ENCODE data around the gene FBXO10. TPM values are rescaled to one million over a fixed set of nuclear protein-coding genes. Genes with fewer than 3 reads are reported as not detected.

The FBXO10 gene
- total RNA-seq, 1 experiment from 2014 or later = 5.3 TPM

DNA sequence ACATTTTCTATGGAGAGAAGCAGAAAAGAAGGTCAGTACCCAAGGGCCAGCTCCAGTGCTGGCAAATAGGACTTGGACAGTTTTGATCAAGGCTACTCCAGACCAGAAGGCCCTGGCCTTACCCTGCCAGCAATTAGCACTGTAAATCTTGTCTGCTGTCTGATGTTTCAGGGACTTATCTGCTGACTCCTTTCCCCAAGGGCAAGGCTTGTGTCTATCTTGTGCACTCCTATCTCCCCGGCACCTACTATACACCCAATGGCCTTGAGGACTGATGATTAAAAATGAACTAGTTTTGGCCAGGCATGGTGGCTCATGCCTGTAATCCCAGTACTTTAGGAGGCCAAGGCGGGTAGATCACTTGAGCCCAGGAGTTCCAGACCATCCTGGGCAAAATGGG, 53.2 kb downstream of the FBXO10 start:
- H3K4me2 ChIP-seq (ENCODE audit: low read length) = no peak overlapping the region
- no peaks in the 10 kb centered on the region for H3K9me2 ChIP-seq (ENCODE audit: insufficient read depth)
- H3K27me3 ChIP-seq (ENCODE audit: insufficient read depth, low read length) = no peaks in the 10 kb centered on the region
- TF ChIP-seq MAX (IDR thresholded peaks at IDR 0.05) = no peak
- TF ChIP-seq CEBPB (IDR thresholded peaks at IDR 0.05; ENCODE audit: low read depth) = no peak
- TF ChIP-seq, protein P1, sequence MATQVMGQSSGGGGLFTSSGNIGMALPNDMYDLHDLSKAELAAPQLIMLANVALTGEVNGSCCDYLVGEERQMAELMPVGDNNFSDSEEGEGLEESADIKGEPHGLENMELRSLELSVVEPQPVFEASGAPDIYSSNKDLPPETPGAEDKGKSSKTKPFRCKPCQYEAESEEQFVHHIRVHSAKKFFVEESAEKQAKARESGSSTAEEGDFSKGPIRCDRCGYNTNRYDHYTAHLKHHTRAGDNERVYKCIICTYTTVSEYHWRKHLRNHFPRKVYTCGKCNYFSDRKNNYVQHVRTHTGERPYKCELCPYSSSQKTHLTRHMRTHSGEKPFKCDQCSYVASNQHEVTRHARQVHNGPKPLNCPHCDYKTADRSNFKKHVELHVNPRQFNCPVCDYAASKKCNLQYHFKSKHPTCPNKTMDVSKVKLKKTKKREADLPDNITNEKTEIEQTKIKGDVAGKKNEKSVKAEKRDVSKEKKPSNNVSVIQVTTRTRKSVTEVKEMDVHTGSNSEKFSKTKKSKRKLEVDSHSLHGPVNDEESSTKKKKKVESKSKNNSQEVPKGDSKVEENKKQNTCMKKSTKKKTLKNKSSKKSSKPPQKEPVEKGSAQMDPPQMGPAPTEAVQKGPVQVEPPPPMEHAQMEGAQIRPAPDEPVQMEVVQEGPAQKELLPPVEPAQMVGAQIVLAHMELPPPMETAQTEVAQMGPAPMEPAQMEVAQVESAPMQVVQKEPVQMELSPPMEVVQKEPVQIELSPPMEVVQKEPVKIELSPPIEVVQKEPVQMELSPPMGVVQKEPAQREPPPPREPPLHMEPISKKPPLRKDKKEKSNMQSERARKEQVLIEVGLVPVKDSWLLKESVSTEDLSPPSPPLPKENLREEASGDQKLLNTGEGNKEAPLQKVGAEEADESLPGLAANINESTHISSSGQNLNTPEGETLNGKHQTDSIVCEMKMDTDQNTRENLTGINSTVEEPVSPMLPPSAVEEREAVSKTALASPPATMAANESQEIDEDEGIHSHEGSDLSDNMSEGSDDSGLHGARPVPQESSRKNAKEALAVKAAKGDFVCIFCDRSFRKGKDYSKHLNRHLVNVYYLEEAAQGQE (IDR thresholded peaks at IDR 0.05; ENCODE audit: low read depth) = no peak
- no peak for TF ChIP-seq SRF (IDR thresholded peaks at IDR 0.05; ENCODE audit: low read depth)
- TF ChIP-seq, protein P2, sequence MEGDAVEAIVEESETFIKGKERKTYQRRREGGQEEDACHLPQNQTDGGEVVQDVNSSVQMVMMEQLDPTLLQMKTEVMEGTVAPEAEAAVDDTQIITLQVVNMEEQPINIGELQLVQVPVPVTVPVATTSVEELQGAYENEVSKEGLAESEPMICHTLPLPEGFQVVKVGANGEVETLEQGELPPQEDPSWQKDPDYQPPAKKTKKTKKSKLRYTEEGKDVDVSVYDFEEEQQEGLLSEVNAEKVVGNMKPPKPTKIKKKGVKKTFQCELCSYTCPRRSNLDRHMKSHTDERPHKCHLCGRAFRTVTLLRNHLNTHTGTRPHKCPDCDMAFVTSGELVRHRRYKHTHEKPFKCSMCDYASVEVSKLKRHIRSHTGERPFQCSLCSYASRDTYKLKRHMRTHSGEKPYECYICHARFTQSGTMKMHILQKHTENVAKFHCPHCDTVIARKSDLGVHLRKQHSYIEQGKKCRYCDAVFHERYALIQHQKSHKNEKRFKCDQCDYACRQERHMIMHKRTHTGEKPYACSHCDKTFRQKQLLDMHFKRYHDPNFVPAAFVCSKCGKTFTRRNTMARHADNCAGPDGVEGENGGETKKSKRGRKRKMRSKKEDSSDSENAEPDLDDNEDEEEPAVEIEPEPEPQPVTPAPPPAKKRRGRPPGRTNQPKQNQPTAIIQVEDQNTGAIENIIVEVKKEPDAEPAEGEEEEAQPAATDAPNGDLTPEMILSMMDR (IDR thresholded peaks at IDR 0.05 in 2 of 3, conservative IDR thresholded peaks at IDR 0.05 in 1 of 3; ENCODE audit: borderline replicate concordance in 1 of 3, insufficient read depth in 1 of 3, low read depth in 2 of 3, low read length in 2 of 3) = no peak
- TF ChIP-seq ZNF274 (IDR thresholded peaks at IDR 0.05; ENCODE audit: low read depth, low read length) = no peak
- TF ChIP-seq ELF1 (IDR thresholded peaks at IDR 0.05; ENCODE audit: borderline replicate concordance, low read depth) = no peak
- TF ChIP-seq POLR2AphosphoS5 (IDR thresholded peaks at IDR 0.05; ENCODE audit: low read depth, low read length) = no peak
- TF ChIP-seq YY1 (IDR thresholded peaks at IDR 0.05; ENCODE audit: extremely low read depth, insufficient replicate concordance, low read depth, low read length) = no peak
- no peak for TF ChIP-seq POLR2A (IDR thresholded peaks at IDR 0.05; ENCODE audit: borderline replicate concordance, extremely low read depth, insufficient read depth, insufficient read length)
- TF ChIP-seq ZFX (IDR thresholded peaks at IDR 0.05) = no peak
- TF ChIP-seq JUND (IDR thresholded peaks at IDR 0.05) = no peak
- TF ChIP-seq SP1 (IDR thresholded peaks at IDR 0.05; ENCODE audit: low read depth) = no peak
- TF ChIP-seq EZH2phosphoT487 (IDR thresholded peaks at IDR 0.05; ENCODE audit: borderline replicate concordance) = no peak
- no peak for TF ChIP-seq CBX3 (IDR thresholded peaks at IDR 0.05; ENCODE audit: low read depth)
- no peaks in the 10 kb centered on the region for H3K4me1 ChIP-seq (ENCODE audit: control insufficient read depth in 1 of 2, insufficient read depth in 2 of 2, low read length in 2 of 2)
- H3K4me3 ChIP-seq (replicated peaks in 1 of 2; ENCODE audit: low read depth in 1 of 2, low read length in 2 of 2) = no peak overlapping the region
- no peaks in the 10 kb centered on the region for H3K9me3 ChIP-seq (ENCODE audit: control insufficient read depth in 1 of 2, insufficient read depth in 1 of 2, low read depth in 1 of 2, low read length in 2 of 2)
- ChIA-PET POLR2A (no interaction called here), CTCF (no interaction called here), RAD21 (ENCODE audit: low non-redundant PET in 1 of 2, low total read pairs in 2 of 2, uncharacterized antibody in 2 of 2, unreplicated experiment in 2 of 2) (no interaction called here)
- BruUV-seq (replicated peaks) = no TSS peak
- H2AFZ ChIP-seq (ENCODE audit: low read depth, low read length, poor library complexity, severe bottlenecking) = no peak overlapping the region
- H3K36me3 ChIP-seq (ENCODE audit: control insufficient read depth in 1 of 2, insufficient read depth in 2 of 2, low read length in 2 of 2) = peaks cover 0 to 9% of the 10 kb centered on the region in 2 experiments; a peak in 1 of 4 replicates
- no peak overlapping the region for H3K27ac ChIP-seq (ENCODE audit: low read depth, low read length)
- no peaks in the 10 kb centered on the region for H3K79me2 ChIP-seq (ENCODE audit: insufficient read depth, low read length)
- intact Hi-C loops (cut with micrococcal nuclease) = no loop called here
- ATAC-seq = no peak
- no peaks in the 10 kb centered on the region for H4K20me1 ChIP-seq (ENCODE audit: insufficient read depth)
- H3K9ac ChIP-seq (ENCODE audit: low read length) = no peak overlapping the region
- no peak for DNase-seq (ENCODE audit: low read depth, low spot score)
